Measurements from ENCODE around the gene IFNA7. TPM values are rescaled to one million over a fixed set of nuclear protein-coding genes. Genes with fewer than 3 reads are reported as not detected.
A peak's percentile ranks its signal among the peaks of the same experiment; 100 is the strongest.
"Not testable (repeated sequence)": the region's sequence is repeated elsewhere in the genome, so short reads cannot be mapped to it uniquely, and the experiment has no call there.

Gene IFNA7
- total RNA-seq, 1 donor from 2014 or later, result not detected

DNA sequence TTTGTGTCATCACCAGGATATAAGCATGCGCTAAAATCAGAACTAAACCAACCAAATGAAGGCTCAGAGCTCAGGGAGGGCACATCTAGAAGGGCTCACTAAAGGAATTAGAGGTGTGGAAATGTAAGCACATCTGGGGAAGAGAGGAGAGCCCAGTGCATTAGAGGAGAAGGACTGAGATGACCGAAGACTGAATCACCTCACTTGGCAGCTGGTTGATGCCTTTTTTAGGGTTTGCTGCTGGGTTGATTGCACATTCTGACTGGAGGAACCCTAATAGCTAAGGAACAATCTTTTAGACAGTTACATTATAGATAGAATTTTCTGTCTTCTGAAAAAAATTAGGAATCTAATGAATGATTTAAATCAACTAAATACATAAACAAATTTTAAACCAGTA, 27.3 kb downstream of the IFNA7 start:
- no peak for DNase-seq

DNA sequence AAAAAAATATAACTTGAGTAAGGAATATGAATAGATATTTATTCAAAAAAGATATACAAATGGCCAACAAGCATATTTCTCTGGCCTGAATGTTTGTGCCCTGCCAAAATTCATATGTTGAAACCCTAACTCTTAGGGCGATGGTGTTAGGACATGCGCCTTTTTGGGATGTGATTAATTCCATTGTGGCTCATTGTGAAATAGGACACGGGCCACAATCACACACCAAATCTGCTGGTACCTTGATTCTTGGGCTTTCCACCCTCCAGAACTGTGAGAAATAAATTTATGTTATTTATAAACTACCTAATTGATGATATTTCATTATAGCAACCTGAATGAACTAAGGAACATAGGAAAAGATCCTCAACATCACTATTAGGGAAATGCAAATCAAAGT, 29.8 kb downstream of the IFNA7 start:
- no peak for DNase-seq

DNA sequence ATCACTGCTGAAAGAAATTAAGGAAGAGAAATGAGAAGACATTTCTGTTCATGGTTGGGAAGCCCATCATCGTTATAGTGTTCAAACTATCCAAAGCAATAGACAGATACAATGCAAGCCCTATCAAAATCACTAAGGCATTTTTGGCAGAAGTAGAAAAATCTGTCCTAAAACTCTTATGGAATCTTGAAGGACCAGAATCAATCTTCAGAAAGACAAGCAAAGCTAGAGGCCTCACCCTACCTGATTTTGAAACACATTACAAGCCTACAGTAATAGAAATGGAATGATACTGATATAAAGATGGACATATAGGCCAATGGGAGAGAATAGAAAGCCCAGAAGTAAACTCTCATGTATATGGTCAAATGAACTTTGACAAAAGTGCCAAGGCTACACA, 30.7 kb downstream of the IFNA7 start:
- no peak for DNase-seq

DNA sequence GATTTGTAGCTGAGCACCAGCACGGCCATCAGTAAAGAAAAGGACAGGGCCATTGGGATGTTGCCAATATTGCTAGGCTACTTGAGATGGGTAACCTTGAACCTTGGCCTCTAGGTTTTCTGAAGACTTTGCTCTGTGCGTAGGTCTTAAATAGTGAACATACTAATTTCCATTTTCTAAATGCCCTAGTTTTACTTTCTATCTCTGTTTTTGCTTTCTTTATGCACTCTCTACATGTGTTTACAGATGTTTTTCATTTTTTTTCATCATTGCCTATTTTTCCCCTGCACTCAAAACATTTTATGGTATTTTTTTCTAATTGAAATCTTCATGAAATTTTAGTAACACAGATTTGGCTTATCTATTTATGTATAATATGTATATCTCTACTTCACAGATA, 35.4 kb downstream of the IFNA7 start, which contains the start of gene IFNA21:
IFNA21 (minus strand) TSS at position 101 of the 400 bp plus-strand sequence; CDS start at position 53, 48 bp downstream.
- DNase-seq, result not testable (repeated sequence)

DNA sequence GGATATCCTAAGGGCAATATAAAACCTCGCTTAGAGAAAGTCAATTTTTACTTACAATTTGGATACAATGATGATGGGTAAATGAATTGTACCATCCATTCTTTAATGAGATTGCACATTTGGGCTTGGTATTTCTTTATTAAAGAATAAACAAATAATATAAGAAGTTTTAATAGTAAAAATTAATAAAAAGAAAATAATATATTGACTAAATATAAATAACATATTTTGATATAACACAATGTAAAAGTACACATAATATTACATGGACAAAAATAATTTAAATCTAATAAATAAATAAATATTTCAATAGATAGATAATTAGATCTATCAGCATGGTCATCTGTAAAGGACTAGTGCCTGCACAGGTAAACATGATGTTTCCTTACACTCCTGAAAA, 36.5 kb downstream of the IFNA7 start:
- no peak for DNase-seq

DNA sequence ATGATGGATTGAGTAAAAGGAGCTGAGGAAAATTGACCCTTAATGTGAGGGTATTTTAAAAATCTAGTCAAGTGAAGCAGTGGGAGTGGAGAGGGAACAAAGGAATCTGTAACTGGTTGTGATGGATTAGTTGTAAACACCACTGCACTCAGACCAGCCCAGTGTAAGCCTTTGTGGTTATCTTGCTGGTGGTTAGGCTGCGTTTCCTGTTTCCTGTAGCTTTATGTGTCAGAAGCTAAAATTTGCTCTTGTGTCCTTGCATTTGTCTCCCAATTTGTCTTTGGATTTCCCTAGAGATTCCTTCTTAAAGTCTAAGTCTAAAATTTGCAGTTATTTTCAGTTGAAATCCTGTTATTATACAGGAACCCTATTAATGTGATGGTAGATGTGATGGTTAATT, 41.8 kb downstream of the IFNA7 start:
- DNase-seq, result no peak

DNA sequence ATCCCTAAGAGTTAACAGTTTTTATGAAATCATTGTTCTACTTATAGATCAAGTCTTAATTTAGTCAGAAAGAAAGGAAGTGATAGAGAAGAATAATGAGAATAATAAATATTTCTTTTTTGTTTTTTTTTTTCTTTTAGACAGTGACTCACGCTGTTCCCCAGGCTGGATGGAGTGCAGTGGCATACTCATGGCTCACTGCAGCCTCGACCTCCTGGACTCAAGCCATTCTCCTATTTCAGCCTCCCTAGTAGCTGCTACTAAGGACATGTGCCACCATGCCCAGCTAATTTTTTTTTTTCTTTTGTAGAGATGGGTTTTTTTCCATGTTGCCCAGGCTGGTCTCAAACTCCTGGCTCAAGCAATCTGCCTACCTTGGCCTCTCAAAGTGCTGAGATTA, 46.5 kb downstream of the IFNA7 start:
- no peak for DNase-seq

DNA sequence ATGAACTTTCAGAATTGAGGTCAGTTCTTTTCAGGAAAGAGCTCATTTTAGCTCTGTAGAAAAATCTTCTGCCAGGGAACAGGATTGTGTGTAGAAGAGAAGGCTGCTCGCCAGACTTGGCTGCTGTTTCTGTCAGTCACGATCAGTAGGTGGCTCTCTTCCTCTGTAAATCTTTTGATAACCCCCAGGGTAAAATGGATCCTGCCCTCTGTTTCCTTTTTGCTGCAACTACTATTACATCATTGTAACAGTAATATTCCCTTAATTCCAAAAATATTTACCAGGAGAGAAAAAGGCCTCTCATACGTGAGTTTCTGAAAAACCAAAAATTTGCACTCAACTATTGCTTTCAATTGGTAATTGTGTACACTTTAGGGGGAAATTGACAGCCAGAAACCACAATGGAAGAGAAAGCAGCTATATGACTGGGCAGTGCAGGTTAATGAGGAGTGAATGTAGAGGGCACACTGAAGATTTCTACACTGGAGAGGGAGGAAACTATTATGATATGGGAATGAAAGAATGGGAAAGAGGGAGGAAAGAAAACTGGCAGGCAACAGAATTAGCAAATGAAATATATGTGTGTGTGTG, 47.9 kb downstream of the IFNA7 start:
- peak; percentile 31 for DNase-seq

DNA sequence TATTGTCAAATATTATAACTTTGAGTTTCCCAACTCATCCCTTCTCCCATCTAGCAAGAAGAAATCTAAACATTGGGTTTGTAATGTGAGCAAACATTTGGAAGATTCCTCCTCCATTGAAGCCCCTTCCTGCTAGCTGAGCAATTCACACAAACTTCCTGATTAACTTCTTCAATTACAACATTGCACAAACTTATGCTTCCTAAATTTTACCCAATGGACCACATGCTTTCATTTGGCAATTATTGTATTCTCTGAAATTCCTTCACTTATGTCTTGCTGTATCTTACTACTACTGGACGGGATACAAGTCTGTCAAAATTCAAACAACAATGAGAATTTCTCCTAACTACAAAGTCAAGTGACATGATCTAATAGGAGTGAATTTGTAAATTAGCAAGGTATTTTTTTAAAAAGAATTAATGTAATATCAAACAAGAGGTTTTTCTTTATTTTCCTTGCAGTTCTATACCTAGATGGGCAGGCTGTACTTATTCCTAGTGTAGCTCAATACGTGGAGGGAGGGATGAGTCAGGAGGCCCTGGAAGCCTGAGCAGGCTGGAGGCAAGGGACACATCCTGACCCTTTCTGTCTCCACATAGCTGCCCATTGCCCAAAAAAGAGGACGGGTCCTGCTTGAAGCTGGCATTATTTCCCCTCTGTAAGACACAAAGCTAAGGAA, 48.5 kb downstream of the IFNA7 start:
- DNase-seq, result no peak

Small RNA genes within 50 kb of the gene (small RNA-seq; reads per million reads assigned to genes)
- gene RF00019 (ENCODE audit: low replicate concordance), result not detected

Other genes with a start within 250 kb of the IFNA7 start
- 5.8 TPM for gene HACD4, start 170.6 kb downstream of the IFNA7 start, total RNA-seq
- not detected for gene IFNB1, start 124.3 kb downstream of the IFNA7 start, total RNA-seq
- not detected for gene IFNW1, start 60.4 kb downstream of the IFNA7 start, total RNA-seq
- gene IFNA21, start 35.5 kb downstream of the IFNA7 start, total RNA-seq, result not detected
- not detected for gene IFNA4, start 14.6 kb downstream of the IFNA7 start, total RNA-seq
- gene IFNA10, start 4.9 kb upstream of the IFNA7 start, total RNA-seq, result not detected
- gene IFNA16, start 15.1 kb upstream of the IFNA7 start, total RNA-seq, result not detected
- gene IFNA17, start 26.0 kb upstream of the IFNA7 start, total RNA-seq, result not detected
- not detected for gene IFNA14, start 37.8 kb upstream of the IFNA7 start, total RNA-seq
- gene IFNA5, start 103.1 kb upstream of the IFNA7 start, total RNA-seq, result not detected
- 40.7 TPM for gene KLHL9, start 133.2 kb upstream of the IFNA7 start, total RNA-seq
- gene IFNA6, start 148.7 kb upstream of the IFNA7 start, total RNA-seq, result not detected
- not detected for gene IFNA13, start 165.9 kb upstream of the IFNA7 start, total RNA-seq
- gene IFNA2, start 183.2 kb upstream of the IFNA7 start, total RNA-seq, result not detected
- gene IFNA8, start 206.9 kb upstream of the IFNA7 start, total RNA-seq, result not detected
- not detected for gene IFNA1, start 238.2 kb upstream of the IFNA7 start, total RNA-seq

All from tongue (tissue), 3 donors.